H1 (cell line): ENCODE data around the gene FRMD4B. TPM values are rescaled to one million over a fixed set of nuclear protein-coding genes. Genes with fewer than 3 reads are reported as not detected.

Experiments used
- CTCF ChIA-PET: fragments of 300-600 bp; sonication (Branson Sonifier 250); formaldehyde crosslinking; loops from one replicate; lab custom pipeline; 2021; ENCODE audit not compliant: partially characterized antibody; lab: Charles Lee
- POLR2A ChIA-PET: fragments of 300-600 bp; sonication (Branson Sonifier 250); formaldehyde crosslinking; loops from one replicate; lab custom pipeline; 2021; ENCODE audit warnings: inconsistent platforms; ENCODE audit not compliant: partially characterized antibody; lab: Charles Lee
- DNase-seq, 2 experiments: peaks; one replicate each; pipeline versions ENCODE4 v3.0.0 to v3.0.0-alpha.2; 2010 to 2022; ENCODE audit warnings: low spot score in 2 of 2, low read depth in 1 of 2, mixed read lengths in 1 of 2
- FAIRE-seq: peaks from 2 replicates; lab custom pipeline; 2011; peaks lifted over from hg19 to GRCh38; lab: Jason Lieb, UNC
- H2AFZ ChIP-seq: 2 replicates; pipeline ENCODE4 v1.8.1; 2012; ENCODE audit warnings: low read length, inconsistent platforms
- H2AK5ac ChIP-seq: 2 replicates; pipeline ENCODE4 v1.6.1; 2013; ENCODE audit warnings: low read depth, low read length
- H2BK120ac ChIP-seq: replicated peaks from 2 replicates; pipeline ENCODE3; 2013; ENCODE audit warnings: low read depth, low read length, inconsistent platforms
- H2BK12ac ChIP-seq: 2 replicates; pipeline ENCODE4 v1.6.1; 2013; ENCODE audit warnings: low read depth, low read length
- H2BK15ac ChIP-seq: 2 replicates; pipeline ENCODE4 v1.6.1; 2013; ENCODE audit warnings: low read length
- H2BK20ac ChIP-seq: 2 replicates; pipeline ENCODE4 v1.6.1; 2013; ENCODE audit warnings: low read length
- H2BK5ac ChIP-seq: 2 replicates; pipeline ENCODE4 v1.6.1; 2013; ENCODE audit warnings: low read depth, low read length
- H3K14ac ChIP-seq: 2 replicates; pipeline ENCODE4 v1.6.1; 2013; ENCODE audit warnings: inconsistent platforms; ENCODE audit not compliant: insufficient read length
- H3K18ac ChIP-seq: 2 replicates; pipeline ENCODE4 v1.6.1; 2013; ENCODE audit warnings: low read length; ENCODE audit errors: extremely low read depth
- H3K23ac ChIP-seq: 2 replicates; pipeline ENCODE4 v1.6.1; 2013; ENCODE audit warnings: inconsistent platforms; ENCODE audit not compliant: insufficient read length
- H3K23me2 ChIP-seq: 2 replicates; pipeline ENCODE4 v1.6.1; 2013; ENCODE audit warnings: low read depth, low read length
- H3K27ac ChIP-seq: 2 replicates; pipeline ENCODE4 v1.6.1; 2011; ENCODE audit warnings: low read depth, low read length, inconsistent platforms
- H3K27me3 ChIP-seq, 4 experiments: replicated peaks in 1 of 4; 1 replicate in 1 of 4; 2 replicates in 3 of 4; pipeline versions ENCODE4 v1.6.1 to v1.8.1; 2011 to 2013; ENCODE audit warnings: low read length in 3 of 4, mild to moderate bottlenecking in 3 of 4, inconsistent platforms in 2 of 4, mixed read lengths in 2 of 4, moderate library complexity in 1 of 4; ENCODE audit not compliant: control insufficient read depth in 3 of 4, insufficient read depth in 3 of 4; ENCODE audit errors: extremely low read depth in 1 of 4
- H3K36me3 ChIP-seq, 4 experiments: 2 replicates each; pipeline versions ENCODE4 v1.6.1 to v1.8.1; 2011 to 2013; ENCODE audit warnings: mild to moderate bottlenecking in 4 of 4, low read length in 3 of 4, moderate library complexity in 2 of 4, control low read depth in 1 of 4, inconsistent platforms in 1 of 4; ENCODE audit not compliant: insufficient read depth in 4 of 4, control insufficient read depth in 2 of 4
- H3K4ac ChIP-seq: replicated peaks from 2 replicates; pipeline ENCODE3; 2013; ENCODE audit warnings: low read length, low read depth, mixed read lengths, inconsistent platforms; ENCODE audit not compliant: insufficient read length
- H3K4me1 ChIP-seq, 4 experiments: replicated peaks in 1 of 4; 1 replicate in 1 of 4; 2 replicates in 3 of 4; pipeline versions ENCODE4 v1.6.1 to v1.8.1; 2011 to 2013; ENCODE audit warnings: low read length in 3 of 4, inconsistent platforms in 2 of 4, mixed read lengths in 1 of 4; ENCODE audit not compliant: insufficient read depth in 4 of 4, control insufficient read depth in 3 of 4
- H3K4me2 ChIP-seq, 2 experiments: 2 replicates each; pipeline versions ENCODE4 v1.6.1 to v1.8.1; 2011 to 2013; ENCODE audit warnings: low read depth in 2 of 2, low read length in 2 of 2, control low read depth in 1 of 2, inconsistent platforms in 1 of 2, mild to moderate bottlenecking in 1 of 2; ENCODE audit not compliant: insufficient read depth in 1 of 2
- H3K4me3 ChIP-seq, 4 experiments: fragments of 200-600, 300-600 bp in 1 of 4; sonication (generic), shearing (Covaris generic), sonication (Bioruptor Twin) in 1 of 4; 2 replicates each; pipeline versions ENCODE4 v1.5.1 to v1.8.1; 2011 to 2016; ENCODE audit warnings: low read length in 4 of 4, low read depth in 3 of 4, control low read depth in 2 of 4, inconsistent platforms in 2 of 4, mild to moderate bottlenecking in 2 of 4, mixed read lengths in 1 of 4, moderate library complexity in 1 of 4; ENCODE audit not compliant: insufficient read depth in 2 of 4; ENCODE audit errors: extremely low read depth in 1 of 4
- H3K56ac ChIP-seq: replicated peaks from 2 replicates; pipeline ENCODE3; 2013; ENCODE audit warnings: low read depth, mild to moderate bottlenecking, mixed read lengths, low read length, inconsistent platforms; ENCODE audit not compliant: insufficient read length
- H3K79me1 ChIP-seq: 2 replicates; pipeline ENCODE4 v1.6.1; 2013; ENCODE audit warnings: low read depth, low read length, control low read depth
- H3K79me2 ChIP-seq, 2 experiments: 2 replicates each; pipeline versions ENCODE4 v1.6.1 to v1.8.1; 2012 to 2013; ENCODE audit warnings: low read length in 2 of 2, mild to moderate bottlenecking in 2 of 2, inconsistent platforms in 1 of 2; ENCODE audit not compliant: insufficient read depth in 2 of 2, control insufficient read depth in 1 of 2
- H3K9ac ChIP-seq, 4 experiments: replicated peaks in 1 of 4; 1 replicate in 1 of 4; 2 replicates in 3 of 4; pipeline versions ENCODE4 v1.6.1 to v1.8.1; 2011 to 2013; ENCODE audit warnings: low read depth in 3 of 4, low read length in 3 of 4, control low read depth in 2 of 4, mild to moderate bottlenecking in 2 of 4, moderate library complexity in 2 of 4, inconsistent platforms in 1 of 4; ENCODE audit errors: extremely low read depth in 1 of 4
- H3K9me3 ChIP-seq, 2 experiments: 2 replicates each; pipeline versions ENCODE4 v1.6.1 to v1.8.1; 2012 to 2013; ENCODE audit warnings: mild to moderate bottlenecking in 2 of 2, moderate library complexity in 2 of 2, control low read depth in 1 of 2, inconsistent platforms in 1 of 2, low read depth in 1 of 2, low read length in 1 of 2, mixed read lengths in 1 of 2; ENCODE audit not compliant: insufficient read depth in 2 of 2
- H4K20me1 ChIP-seq, 2 experiments: replicated peaks in 1 of 2; 2 replicates each; pipeline versions ENCODE3 to v1.8.1; 2011 to 2013; ENCODE audit warnings: inconsistent platforms in 2 of 2, low read length in 2 of 2, mild to moderate bottlenecking in 1 of 2; ENCODE audit not compliant: insufficient read depth in 2 of 2, control insufficient read depth in 1 of 2
- H4K5ac ChIP-seq: 2 replicates; pipeline ENCODE4 v1.6.1; 2013; ENCODE audit warnings: low read length, low read depth, mixed read lengths, inconsistent platforms; ENCODE audit not compliant: insufficient read length
- H4K8ac ChIP-seq: 2 replicates; pipeline ENCODE4 v1.8.0; 2013; ENCODE audit warnings: mild to moderate bottlenecking, moderate library complexity, low read length, inconsistent platforms; ENCODE audit not compliant: insufficient read depth; ENCODE audit errors: extremely low read depth
- H4K91ac ChIP-seq: replicated peaks from 2 replicates; pipeline ENCODE3; 2013; ENCODE audit warnings: low read length, mixed read lengths, inconsistent platforms; ENCODE audit not compliant: insufficient read length
- WGBS, 2 experiments: shearing (Covaris generic) in 1 of 2; methylation state at CpG; one replicate each; pipeline versions ENCODE4 v1.1.6 to v1.1.7; 2013 to 2015; ENCODE audit warnings: low lambda C conversion rate in 2 of 2, mixed read lengths in 2 of 2, inconsistent platforms in 1 of 2, low coverage in 1 of 2, missing lambda C conversion rate in 1 of 2; ENCODE audit not compliant: insufficient replicate concordance in 2 of 2, insufficient coverage in 1 of 2, insufficient read length in 1 of 2; ENCODE audit errors: extremely low coverage in 1 of 2, missing lambda C conversion rate in 1 of 2; 5-methylcytosine and 5-hydroxymethylcytosine counted together
- polyA plus RNA-seq, 7 experiments: library from polyadenylated mRNA; depleted of rRNA in 3 of 7; stranded (reverse) in 5 of 7; unstranded in 2 of 7; fragments of >200 nt in 5 of 7; fragments of 200-250 nt in 2 of 7; gene quantifications; 1 replicate in 5 of 7; 2 replicates in 1 of 7; 4 replicates in 1 of 7; pipeline versions ENCODE4 v1.2.1 to v1.2.3, GENCODE V29; 2011 to 2013; ENCODE audit warnings: missing spikeins in 2 of 7, mixed read lengths in 2 of 7
- total RNA-seq: library from RNA; stranded (reverse); fragmentation: NEBNext Ultra II Directional; extraction: Animal tissue kit (Norgen Biotek cat#: 25700); gene quantifications from 2 replicates; pipeline ENCODE4 v1.2.1, GENCODE V29; 2021

The FRMD4B gene
- total and polyA plus RNA-seq, 2 of the 8 experiments (the other 6 are each of a cell fraction or from before 2014, with no cell fraction given): 2.7 to 7.2 TPM

DNA sequence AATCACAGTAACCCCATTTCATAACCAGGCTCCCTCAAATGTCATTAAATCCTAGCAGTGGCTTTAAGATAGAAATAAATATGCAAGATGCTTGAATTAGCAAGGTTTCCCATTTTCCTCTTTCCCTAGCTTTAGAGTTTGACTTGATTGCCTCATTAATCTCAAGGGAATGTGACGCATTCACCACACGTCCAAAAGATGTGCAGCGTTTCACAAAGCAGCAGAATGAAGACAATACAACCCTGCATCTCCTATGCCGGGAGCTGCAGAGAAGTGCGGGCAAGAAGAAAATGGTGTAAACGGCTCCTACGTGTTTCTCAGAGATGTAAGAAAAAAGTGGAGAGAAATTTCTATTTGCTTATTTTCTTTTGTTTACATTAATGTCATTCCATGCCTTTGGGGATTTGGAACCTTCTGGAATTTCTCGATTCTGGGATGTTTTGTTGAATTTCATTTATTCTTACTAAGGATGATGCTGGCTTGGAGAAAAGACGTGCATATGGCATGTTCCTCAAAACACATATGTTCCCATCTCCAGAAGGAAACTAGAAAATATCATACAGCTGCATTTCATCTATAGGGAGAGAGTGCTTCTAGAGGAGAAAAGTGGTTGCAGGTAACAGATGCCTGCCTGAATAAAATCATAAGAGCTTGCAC is 27.8 kb upstream of the FRMD4B start:
- Histone ChIP-seq H3K23me2 (no peaks in the 10 kb centered on the region), H3K4ac (no peak overlapping the region), H3K27me3 (no peaks in the 10 kb centered on the region), H3K18ac (no peak overlapping the region), H4K91ac (no peak overlapping the region), H4K20me1 (peaks cover 0 to 2% of the 10 kb centered on the region in 2 experiments), H2BK20ac (no peak overlapping the region), H4K5ac (no peak overlapping the region), H3K36me3 (no peaks in the 10 kb centered on the region), H2BK15ac (no peak overlapping the region), H3K79me1 (no peaks in the 10 kb centered on the region), H2BK12ac (no peak overlapping the region), H2AK5ac (no peak overlapping the region), H4K8ac (no peak overlapping the region), H3K4me1 (no peaks in the 10 kb centered on the region), H3K9ac (no peak overlapping the region), H3K27ac (no peak overlapping the region), H3K4me3 (no peak overlapping the region), H3K56ac (no peak overlapping the region), H3K23ac (no peak overlapping the region), H3K79me2 (no peaks in the 10 kb centered on the region), H3K14ac (no peak overlapping the region), H3K9me3 (no peaks in the 10 kb centered on the region), H2BK5ac (no peak overlapping the region), H2AFZ (no peak overlapping the region), H3K4me2 (no peak overlapping the region), H2BK120ac (no peak overlapping the region)
- CTCF ChIA-PET: interaction anchor here (1.4 to 2.1 kb wide), 3 partner anchors 109 to 258 kb away, joined by 3 to 5 read pairs (median 5); no protein-coding TSS in a partner anchor
- 89% methylated on average over 9 of the region's 9 CpGs; no CpG with 5 or more reads in 1 of the 2 experiments for WGBS, 2 experiments
- FAIRE-seq: no peak
- POLR2A ChIA-PET: no interaction called here
- DNase-seq: no peak
